GM21528 (cell line): ENCODE measurements around the gene MPPED1.

Experiments
- ATAC-seq: cut with Tn5 transposase; IDR thresholded peaks from one replicate; pipeline ENCODE4 v1.9.1; 2021; ENCODE audit warnings: mild to moderate bottlenecking, moderate library complexity; ENCODE audit not compliant: unreplicated experiment, low FRiP score

MPPED1 gene

DNA sequence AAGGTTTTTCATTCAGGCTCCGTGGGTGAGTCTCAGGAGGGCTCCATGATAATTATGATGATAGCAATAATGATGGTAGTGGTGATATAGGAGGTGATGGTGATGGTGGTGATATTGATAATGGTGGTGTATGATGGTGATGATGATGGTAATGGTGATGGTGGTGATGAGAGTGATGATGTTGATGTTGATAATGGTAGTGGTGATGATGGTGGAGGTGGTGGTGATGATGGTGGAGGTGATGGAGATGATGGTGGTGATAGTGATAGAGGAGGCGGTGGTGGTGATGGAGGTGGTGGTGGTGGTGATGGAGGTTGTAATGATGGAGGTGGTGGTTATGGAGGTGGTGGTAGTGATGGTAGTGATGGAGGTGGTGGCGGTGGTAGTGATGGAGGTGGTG is 79.4 kb downstream of the MPPED1 start:
- no peak for ATAC-seq

DNA sequence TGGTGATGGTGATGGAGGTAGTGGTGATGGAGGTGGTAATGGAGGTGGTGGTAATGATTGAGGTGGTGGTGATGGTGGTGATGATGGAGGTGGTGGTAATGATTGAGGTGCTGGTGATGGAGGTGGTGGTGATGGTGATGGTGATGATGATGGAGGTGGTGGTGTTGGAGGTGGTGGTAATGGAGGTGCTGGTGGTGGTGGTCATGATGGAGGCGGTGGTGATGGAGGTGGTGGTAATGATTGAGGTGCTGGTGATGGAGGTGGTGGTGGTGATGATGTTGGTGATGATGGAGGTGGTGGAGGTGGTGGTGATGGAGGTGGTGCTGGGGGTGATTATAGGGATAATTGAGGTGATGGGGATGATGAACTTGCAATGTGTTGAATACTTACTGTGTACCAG is 79.9 kb downstream of the MPPED1 start:
- ATAC-seq: no peak

GRCh38 chr22:43493297-43493696 is 81.5 kb downstream of the MPPED1 start:
- ATAC-seq: no peak

DNA sequence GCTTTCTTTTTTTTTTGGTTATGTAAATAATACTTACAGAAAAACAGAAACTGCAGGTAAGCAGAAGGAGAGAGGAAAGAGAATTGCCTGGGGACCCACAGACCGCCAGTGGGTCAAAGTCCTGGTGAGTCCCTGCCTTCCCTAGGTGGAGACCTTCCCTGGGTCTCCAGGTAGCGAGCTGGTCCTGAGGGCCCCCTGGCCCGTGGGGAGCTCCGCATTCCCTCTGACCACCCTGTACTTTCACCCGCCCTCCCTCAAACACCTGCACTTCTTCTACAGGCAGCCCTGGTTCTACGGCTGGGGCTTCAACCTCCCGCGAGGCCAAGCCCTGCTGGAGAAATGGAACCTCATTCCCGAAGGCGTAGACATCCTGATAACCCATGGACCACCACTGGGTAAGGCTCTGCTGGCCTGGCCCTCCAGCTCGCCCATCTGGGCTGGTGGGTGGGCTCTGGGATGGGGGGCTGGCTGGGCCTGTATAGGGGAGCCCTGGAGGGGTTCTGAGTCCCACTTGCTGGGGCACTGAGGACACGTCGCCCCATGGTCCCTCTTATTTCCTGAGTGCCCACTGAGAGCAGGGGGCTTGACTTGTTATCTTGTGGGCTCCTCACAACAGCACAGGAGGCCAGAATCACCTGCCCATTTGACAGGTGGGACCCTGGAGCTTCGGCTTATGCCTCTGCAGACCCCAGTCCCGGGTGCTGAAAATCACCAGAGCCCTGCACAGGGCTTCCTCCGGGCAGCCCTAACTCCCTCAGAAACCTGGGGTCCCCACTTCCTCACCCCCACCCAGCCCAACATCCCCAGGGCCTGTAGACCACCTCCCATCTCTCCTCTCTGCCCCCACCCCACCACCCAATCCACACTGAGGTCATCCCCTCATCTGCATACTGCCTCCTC is 86.4 kb downstream of the MPPED1 start:
- no peak for ATAC-seq

- no peak for ATAC-seq
Observed at GRCh38 chr22:43498856-43499253, 87.0 kb downstream of the MPPED1 start.

DNA sequence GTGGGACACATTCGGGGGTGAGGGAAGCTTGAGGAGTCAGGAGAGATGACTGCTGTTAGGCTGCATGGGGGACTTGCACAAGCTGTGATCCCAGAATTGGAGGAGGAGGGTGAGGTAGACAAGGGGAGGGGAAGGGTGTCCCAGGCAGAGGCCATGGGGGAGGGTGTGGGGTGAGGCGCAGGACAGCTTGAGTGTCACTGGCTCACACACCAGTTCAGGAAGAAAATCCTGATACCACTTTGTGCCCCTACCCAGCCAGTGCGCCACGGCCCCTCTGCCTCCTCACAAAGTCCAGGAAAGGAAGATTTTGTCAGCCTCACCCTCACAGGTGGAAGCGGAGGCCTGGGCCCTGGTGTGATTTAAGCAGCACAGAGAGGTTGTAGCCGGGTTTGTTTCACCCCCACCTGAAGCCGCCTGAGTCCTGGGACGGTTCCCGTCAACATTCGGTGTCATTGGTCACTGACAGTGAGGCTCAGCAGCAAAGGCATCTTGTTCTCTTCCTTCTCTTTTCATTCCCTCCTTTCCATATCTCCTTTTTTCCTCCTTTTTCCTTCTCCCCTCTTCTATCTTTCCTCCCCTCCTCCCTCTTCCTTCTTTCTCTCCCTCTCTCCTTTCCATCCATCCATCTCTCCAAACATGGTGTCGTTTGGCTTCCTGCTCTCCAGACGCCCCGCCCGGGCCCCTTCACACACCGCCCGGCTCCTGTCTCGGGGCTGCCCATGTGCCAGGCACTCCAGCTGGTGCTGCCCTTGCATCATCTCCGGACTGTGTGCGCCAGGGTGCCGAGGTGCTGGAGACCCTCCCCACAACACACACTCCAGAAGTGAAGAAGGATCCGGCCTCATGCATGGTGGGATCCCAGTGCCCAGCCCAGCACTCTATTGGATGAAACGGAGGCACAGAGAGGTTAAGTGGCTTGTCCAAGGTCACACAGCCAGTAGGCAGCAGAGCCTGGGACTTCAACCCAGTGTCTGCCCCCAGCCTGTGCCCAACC is 89.3 kb downstream of the MPPED1 start:
- no peak for ATAC-seq

DNA sequence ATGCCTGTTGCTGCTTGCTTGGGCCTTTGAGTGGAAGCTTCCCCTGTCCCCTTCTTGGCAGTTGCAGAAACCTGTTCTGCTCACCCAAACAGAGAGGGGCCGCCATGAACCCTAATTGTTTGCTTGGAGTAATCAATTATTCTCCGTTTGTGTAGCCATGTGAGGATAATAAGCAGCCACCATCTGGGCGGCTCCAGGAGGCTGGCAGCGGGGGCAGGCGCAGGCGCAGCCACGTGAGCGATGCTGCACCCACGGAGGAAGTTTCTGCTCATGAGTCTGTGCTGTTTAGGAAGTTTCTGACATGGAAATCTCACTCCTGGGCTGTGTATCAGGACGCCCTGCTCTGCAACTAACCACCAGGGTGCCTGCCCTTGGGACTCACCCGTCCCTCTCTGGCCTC is 90.1 kb downstream of the MPPED1 start:
- ATAC-seq: no peak

DNA sequence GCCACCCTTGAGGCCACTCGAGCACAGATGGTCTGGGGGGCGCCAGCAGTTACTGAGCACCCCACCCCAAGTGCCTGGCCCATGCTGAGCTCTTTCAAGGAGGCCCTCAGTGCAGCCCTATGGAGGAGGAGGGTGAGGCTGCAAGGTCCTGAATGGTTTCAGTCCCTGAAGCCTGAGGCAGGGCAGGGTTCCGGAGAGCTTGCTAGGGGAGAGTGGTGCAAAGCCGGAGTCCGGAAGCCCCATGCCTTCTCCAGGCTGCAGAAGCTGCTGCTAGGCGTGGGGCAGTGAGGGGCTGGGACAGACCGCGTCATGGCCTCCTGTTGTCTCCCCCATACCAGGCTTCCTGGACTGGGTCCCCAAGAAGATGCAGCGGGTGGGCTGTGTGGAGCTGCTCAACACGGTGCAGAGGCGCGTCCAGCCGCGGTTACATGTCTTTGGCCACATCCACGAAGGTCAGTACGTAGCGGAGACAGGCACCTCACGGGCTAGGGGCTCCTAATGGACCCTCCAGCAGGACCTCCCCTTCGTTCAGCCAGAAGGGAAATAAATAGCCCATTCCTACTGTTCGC is 90.6 kb downstream of the MPPED1 start:
- no peak for ATAC-seq

DNA sequence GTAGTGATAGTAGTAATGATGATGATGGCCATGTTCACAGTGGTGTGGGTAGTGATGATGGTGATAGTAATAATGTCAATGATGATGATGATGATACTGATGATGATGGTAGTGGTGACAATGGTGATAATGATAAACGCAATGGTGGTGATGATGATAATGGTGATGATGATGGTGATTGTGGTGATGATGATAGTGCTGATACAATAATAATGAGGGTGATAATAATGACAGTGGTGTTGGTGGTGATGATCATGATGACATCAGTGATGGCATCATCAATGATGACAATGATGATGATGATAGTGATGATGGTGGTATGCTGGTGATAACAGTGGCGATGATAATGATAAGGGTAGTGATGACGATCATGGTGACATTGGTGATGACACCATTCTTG is 92.3 kb downstream of the MPPED1 start:
- ATAC-seq: no peak

DNA sequence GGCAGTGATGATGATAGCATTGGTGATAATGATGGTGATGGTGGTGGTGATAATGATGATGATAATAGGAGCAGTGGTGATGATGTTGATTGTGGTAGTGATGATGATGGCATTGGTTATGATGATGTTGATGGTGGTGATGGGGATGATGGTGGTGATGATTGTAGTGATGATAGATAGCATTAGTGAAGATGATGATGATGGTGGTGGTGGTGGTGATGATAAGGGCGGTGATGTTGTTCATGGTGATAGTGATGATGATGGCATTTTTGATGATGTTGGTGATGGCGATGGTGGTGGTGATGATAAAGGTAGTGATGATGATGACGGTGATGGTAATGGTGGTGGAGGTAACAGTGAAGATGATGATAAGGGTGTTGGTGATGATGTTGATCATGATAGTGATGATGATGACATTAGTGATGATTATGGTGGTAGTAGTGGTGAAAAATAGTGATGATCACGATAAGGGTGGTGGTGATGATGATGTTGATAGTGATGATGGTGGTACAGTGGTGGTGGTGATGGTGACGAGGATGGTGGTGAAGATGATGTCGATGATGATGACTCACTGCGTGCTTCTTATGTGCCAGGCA is 93.0 kb downstream of the MPPED1 start:
- ATAC-seq: no peak

DNA sequence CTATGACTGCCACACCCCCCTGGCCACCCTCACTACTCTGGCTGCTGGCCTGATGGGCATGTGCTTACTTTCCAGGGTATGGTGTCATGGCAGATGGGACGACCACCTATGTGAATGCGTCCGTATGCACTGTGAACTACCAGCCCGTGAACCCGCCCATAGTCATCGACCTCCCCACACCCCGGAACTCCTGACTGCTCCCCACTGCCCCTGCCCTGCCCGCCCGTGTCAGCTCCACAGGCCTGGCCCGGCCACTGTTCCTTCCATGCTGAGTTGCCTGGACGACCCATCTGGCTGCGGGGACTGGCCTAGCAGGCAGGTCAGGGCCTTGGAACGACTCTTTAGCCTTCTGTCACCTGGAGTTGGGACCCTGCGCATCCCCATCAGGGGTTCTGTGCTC is 93.6 kb downstream of the MPPED1 start:
- ATAC-seq: no peak

DNA sequence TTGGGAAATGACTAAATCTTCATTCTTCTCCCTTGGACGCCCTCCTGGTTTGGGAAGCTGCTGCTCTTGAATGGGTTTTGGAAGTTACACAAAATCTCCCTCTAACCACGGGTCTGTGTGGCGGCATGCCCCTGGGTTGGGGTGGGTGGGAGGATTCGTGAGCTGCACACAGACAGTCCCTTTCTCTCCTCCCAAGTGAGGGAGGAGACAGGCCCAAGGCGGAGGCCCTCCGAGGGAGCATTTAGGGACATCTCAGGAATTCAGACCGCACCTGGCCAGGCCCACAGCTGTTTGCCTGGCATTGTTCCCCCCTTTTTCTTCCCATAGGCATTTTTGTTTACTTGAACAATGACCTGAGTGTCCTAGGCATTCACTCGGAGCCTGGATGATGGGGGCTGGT is 94.1 kb downstream of the MPPED1 start:
- no peak for ATAC-seq

DNA sequence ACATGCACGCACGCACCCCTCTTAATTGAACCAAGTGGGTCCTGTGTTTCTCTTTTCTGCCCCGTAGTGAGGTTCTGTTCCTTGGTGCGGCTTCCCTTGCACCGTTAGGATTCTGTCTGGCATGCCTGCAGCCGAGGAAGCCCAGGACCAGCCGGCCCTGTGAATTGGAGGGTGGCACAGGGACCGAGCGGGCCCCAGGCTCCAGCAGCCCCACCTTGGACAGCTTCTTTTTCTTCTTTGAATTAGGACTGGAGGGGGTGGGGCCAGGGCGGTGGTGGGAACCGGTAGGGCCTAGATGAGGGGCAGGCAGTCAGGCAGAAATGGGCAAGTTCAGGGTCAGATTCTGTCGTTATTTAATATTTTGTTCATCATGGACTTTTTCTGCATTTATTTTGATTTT is 94.7 kb downstream of the MPPED1 start:
- no peak for ATAC-seq

GRCh38 chr22:43507235-43507634 is 95.4 kb downstream of the MPPED1 start:
- ATAC-seq: no peak

DNA sequence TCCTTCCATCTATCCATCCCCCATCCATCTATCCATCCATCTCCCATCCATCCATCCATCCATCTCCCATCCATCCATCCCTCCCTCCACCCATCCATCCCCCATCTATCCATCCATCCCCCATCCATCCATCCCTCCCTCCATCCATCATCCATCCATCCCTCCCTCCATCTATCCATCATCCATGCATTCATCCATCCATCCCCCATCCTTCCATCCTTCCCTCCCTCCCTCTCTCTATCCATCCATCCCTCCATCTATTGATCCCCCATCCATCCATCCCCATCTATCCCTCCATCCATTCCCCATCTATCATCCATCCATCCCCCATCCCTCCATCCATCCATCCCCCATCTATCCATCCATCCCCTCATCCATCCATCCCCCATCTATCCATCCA is 96.7 kb downstream of the MPPED1 start:
- no peak for ATAC-seq

- no peak for ATAC-seq
Observed at GRCh38 chr22:43509337-43509736, 97.5 kb downstream of the MPPED1 start.

- no peak for ATAC-seq
Observed at GRCh38 chr22:43510281-43511070, 98.7 kb downstream of the MPPED1 start.

GRCh38 chr22:43511276-43511910 is 99.6 kb downstream of the MPPED1 start:
- ATAC-seq: no peak

GRCh38 chr22:43512279-43512678 is 100.5 kb downstream of the MPPED1 start:
- no peak for ATAC-seq
